ENCODE results near the gene UBXN7.
"Not testable (repeated sequence)": the region's sequence is repeated elsewhere in the genome, so short reads cannot be mapped to it uniquely, and the experiment has no call there.

UBXN7 gene, protein sequence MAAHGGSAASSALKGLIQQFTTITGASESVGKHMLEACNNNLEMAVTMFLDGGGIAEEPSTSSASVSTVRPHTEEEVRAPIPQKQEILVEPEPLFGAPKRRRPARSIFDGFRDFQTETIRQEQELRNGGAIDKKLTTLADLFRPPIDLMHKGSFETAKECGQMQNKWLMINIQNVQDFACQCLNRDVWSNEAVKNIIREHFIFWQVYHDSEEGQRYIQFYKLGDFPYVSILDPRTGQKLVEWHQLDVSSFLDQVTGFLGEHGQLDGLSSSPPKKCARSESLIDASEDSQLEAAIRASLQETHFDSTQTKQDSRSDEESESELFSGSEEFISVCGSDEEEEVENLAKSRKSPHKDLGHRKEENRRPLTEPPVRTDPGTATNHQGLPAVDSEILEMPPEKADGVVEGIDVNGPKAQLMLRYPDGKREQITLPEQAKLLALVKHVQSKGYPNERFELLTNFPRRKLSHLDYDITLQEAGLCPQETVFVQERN

DNA sequence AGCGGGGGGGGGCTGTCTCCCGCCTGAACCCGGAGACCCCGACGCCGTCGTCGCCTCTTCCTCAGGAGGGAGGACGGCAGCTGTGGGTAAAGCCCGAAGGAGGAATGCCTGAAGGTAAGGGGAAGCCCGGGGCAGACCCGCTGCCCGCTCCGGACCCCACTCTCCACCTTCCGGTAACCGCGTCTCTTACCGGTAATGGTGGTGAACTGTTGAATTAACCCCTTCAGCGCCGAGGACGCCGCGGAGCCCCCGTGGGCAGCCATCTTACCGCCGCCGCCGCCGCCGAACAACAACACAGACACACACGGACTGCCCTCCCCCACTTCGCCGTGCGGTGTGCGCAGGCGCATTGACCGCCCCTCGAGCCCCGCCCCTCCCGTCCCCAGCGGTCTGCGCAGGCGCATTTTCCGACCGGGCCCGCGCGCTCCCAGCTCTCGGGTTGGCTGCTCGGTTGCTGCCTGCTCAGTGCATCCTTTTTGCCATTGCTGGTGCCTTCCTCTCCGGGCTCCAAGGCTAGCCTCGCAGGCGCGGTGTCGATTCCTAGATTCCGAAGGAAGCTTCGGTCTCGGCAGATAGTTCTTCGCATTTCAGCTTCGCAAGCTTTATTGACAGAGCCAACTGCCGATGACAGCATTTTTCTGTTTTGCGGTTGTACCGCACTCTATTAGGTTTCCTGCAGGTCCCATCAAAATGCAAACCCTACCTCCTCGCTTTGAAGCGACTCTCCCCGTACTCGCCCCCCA, at the start of gene UBXN7:
Gene UBXN7 (minus strand): TSS at position 291 of the 743 bp plus-strand sequence. CDS start 28 bp downstream, at position 263.
- DNase-seq (ENCODE audit: low spot score) = peak; percentile 94

DNA sequence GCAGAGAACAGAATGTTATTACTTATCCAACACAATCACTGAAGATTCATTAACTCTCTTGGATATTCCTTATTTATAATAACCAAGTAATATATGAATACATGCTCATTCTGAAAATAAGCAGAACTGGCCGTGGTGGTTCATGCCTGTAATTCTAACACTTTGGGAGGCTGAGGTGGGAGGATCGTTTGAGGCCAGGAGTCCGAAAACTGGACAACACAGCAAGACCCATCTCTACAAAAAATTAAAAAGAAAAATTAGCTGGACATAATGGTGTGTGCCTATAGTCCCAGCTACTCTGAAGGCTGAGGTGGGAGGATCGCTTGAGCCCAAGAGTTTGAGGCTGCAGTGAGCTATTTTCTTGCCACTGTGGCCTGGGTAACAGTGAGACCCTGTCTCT, 45.5 kb upstream of the UBXN7 start:
- no peak for DNase-seq (ENCODE audit: low spot score)

DNA sequence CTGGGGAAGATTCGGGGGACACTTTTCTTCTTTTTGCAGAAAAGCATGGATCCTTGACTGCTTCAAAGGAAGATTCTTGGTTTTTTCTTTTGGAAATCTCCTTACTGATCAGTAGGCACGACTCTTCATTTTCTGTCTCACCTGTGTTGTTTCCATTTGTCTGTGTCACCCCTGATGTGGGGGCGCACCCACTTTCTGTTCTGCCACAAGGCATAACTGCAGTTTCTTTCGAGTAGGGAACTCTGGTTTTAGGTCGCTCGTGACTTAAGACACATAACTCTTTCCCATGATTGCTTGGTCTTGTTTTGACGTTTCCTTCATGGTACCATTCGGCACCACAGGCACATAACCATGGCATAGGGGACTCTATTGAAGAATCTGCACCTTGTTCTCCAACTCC, 40.1 kb upstream of the UBXN7 start:
- DNase-seq (ENCODE audit: low spot score) = no peak

DNA sequence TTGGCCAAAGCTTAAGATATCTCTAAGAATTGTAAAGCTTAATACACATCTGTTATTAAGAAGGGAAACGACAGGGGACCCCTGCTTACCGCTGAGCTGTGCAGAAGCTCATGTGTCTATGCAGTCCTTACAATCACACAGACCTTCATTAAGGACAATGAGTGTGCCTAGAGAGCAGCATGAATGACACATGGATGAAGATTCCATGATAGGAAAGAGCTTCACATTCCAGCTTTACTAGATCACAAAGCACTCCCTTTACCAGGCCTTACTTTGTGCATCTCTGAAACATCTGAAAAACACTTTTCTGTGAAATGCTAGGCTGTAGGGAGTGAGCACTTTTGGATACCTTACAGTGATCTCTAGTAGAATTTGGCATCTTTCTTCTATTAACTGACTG, 39.3 kb upstream of the UBXN7 start:
- no peak for DNase-seq (ENCODE audit: low spot score)

DNA sequence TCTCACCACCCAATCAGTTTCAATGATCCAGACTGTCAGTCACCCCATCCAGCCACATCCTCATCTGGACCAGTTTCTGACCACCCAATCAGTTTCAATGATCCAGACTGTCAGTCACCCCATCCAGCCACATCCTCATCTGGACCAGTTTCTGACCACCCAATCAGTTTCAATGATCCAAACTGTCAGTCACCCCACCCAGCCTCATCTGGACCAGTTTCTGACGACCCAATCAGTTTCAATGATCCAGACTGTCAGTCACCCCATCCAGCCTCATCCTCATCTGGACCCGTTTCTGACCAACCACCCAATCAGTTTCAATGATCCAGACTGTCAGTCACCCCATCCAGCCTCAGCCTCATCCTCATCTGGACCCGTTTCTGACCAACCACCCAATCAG, 38.0 kb upstream of the UBXN7 start:
- not testable (repeated sequence) for DNase-seq (ENCODE audit: low spot score)

DNA sequence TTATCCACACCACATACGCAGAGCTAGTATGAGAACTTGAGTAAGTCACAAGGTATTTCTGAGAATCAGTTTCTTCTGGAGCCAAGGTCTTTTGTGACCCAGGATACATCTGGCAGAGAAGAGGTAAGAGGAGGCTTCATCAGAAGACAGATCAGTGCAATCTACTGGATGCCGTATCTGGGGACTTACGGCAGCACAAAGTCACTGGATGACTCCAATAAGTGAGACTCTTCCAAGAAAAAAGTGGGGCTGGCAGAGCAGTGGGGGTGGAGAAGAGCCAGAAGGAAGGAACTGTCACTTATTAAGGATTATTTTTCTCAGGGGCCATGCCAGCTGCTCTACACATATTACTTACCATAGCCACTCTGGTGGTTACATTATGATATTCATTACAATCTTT, 31.6 kb upstream of the UBXN7 start:
- DNase-seq (ENCODE audit: low spot score) = no peak

DNA sequence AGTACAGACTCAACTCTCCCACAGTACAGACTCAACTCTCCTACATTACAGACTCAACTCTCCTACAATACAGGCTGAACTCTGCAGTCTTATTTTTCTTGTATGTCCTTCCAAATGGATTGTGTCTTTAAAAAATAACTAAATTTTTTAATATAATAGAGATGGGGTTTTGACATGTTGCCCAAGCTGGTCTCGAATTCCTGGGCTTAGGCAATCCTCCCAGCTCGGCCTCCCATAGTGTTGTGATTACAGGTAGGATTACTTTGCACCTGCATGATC, 31.2 kb upstream of the UBXN7 start:
- no peak for DNase-seq (ENCODE audit: low spot score)

DNA sequence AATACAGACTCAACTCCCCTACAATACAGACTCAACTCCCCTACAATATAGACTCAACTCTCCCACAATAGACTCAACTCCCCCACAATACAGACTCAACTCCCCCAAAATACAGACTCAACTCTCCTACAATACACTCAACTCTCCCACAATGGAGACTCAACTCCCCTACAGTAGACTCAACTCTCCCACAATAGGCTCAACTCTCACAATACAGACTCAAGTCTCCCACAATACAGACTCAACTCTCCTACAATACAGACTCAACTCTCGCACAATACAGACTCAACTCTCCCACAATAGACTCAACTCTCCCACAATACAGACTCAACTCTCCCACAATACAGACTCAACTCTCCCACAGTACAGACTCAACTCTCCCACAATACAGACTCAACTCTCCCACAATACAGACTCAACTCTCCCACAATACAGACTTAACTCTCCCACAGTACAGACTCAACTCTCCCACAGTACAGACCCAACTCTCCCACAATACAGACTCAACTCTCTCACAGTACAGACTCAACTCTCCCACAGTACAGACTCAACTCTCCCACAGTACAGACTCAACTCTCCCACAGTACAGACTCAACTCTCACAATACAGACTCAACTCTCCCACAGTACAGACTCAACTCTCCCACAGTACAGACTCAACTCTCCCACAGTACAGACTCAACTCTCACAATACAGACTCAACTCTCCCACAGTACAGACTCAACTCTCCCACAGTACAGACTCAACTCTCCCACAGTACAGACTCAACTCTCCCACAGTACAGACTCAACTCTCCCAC, 30.7 kb upstream of the UBXN7 start:
- DNase-seq (ENCODE audit: low spot score) = not testable (repeated sequence)

DNA sequence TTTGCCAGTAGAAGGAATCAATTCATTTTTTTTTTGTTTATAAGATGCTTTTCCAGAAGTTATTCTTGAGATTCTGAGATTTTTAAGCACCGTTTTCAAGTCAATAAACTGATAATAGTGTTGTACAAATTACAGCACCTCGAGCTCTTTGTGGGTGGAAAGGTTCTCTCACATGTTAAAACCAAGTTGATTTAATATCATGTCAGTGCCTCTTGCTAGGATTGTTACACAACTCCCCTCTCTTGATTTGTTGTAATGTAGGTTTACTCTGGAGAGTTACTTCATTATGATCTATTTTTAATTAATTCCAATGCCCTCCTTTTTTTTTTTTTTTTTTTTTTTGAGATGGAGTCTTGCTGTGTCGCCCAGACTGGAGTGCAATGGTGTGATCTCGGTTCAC, 25.8 kb upstream of the UBXN7 start:
- DNase-seq (ENCODE audit: low spot score) = no peak

DNA sequence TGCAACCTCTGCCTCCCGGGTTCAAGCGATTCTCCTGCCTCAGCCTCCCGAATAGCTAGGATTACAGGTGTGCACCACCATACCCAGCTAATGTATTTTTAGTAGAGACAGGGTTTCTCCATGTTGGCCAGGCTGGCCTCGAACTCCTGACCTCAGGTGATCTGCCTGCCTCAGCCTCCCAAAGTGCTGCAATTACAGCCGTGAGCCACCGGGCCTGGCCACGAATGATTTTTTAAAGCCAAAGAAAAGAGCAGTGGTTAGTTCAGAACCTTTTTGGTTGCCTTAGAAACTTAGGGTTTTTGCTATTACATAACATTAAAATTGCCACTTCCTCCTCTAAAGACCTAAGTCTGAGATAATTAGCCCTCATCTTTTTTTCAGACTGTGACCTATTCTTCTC, 25.2 kb upstream of the UBXN7 start:
- DNase-seq (ENCODE audit: low spot score) = not testable (repeated sequence)

DNA sequence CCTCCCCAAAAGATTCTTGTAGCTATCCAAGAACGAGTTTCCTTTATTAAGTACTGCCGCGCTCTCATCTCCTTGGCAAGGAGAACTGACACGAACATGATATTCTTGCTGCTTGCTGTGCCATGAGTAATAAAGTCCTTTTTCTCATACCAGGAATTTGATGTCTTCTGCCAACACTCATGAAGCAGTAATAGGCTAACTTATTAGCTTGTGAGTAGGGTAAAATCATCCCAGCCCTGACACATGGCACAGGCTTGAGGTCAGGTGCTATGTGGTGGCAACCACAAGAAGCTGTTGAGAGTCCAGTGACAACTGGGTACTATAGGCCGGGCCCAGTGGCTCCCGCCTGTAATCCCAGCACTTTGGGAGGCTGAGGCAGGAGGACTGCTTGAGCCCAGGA, 22.7 kb upstream of the UBXN7 start:
- no peak for DNase-seq (ENCODE audit: low spot score)

DNA sequence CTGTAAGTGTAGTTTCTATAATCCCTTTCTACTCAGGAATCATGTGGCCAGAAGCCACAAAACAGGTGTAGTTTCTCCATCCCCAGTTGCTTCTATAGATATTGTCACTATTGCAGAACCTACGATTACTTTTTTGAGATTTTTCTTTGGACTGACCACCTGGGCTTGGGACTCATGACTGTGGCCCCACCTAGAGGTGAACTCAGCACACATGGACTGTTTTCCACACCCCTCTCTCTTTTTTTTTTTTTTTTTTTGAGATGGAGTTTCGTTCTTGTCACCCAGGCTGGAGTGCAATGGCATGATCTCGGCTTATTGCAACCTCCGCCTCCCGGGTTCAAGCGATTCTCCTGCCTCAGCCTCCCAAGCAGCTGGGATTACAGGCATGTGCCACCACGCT, 13.2 kb upstream of the UBXN7 start:
- DNase-seq (ENCODE audit: low spot score) = not testable (repeated sequence)

DNA sequence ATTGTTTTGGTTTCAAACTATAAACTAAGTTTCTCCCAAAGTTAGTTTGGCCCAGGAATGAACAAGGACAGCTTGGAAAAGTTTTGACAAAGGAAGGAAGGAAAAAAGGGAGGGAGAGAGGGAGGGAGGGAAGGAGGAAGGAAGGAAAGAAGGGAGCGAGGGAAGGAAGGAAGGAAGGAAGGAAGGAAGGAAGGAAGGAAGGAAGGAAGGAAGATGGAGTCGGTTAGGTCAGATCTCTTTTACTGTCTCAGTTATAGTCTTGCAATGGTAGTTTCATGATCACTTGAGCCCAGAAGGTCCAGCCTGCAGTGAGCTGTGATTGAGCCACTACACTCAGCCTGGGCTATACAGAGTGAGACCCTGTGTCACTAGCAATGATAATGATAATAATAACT, 12.3 kb upstream of the UBXN7 start:
- no peak for DNase-seq (ENCODE audit: low spot score)

DNA sequence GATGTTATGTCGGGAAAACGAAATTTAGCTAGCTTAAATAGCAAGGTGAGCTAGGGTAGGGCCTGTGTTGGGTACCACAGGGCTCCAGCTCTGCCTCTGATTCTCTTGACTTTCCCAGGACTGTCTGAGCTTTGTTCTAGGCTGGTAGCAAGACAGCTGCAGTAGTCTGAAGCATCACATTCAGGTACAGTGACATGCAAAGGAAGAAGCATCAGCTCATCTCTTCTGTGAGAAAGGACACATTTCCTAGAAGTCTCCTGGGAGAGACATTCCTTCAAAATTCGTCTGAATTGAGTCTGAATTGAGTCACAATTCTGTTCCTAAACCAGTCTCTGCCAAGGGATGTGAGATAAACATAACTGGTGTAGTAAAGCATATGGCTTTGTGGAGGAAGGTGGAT, 8.5 kb upstream of the UBXN7 start:
- DNase-seq (ENCODE audit: low spot score) = no peak

DNA sequence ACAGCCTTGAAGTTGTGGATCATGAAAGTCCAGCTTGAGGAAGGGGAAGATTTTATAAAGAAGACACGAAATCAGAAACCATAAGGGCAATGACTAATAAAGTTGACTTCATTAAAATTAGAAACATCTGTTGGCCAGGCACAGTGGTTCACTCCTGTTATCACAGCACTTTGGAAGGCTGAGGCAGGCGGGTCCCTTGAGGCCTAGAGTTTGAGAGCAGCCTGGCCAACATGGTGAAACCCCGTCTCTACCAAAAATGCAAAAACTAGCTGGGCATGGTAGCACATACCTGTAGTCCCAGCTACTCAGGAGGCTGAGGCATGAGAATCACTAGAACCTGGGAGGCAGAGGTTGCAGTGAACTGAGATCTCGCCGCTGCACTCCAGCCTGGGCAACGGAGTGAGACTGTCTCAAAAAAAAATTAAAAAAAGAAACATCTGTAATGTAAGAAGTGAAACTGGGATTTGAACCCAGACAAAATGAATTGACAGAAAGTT, 7.9 kb upstream of the UBXN7 start:
- no peak for DNase-seq (ENCODE audit: low spot score)

DNA sequence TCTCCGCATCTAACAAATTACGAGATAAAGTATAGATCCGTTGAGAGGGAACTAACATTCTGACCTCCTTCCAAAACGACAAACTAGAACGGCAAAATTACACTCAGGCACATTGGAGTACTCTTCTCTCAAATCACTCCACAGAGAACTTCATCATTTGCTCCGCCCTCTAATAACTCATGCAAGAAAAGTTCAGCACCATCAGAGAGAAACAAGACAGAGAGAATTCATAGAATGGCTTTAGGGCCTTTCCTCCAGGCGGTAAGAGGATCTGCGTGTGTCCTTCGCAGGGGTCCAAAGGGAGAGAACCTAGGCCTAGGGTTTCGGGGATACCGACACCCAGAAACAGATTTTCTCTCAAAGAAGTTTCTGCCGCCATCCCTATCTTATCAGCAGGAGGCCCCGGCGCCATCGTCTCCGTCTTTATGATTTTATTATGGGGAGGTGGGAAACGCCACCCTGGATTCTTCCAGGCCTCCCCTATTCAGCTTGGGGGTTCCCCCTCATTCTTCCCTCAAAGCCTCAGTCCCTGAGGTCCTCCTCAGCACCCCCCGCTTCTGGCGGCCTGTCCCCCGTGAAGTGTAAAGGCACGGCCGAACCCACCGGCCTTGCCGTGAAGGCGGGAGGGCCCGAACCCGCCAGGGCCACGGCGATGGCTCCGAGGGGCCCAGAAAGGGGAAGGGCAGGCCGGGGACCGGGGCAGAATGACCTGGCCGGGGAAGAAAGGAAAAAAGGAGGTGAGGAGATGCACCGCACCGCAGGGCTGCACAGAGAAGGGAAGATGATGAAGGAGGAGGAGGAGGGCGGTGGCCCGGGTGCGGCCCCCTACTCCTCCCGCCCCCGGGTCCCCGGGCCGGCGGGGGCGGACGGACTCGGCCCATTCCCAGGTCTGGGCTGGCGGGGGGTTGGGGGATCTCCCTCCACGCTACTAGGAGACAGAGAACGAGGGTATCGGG, 768 bp downstream of the UBXN7 start:
- peak; percentile 48 for DNase-seq (ENCODE audit: low spot score)

DNA sequence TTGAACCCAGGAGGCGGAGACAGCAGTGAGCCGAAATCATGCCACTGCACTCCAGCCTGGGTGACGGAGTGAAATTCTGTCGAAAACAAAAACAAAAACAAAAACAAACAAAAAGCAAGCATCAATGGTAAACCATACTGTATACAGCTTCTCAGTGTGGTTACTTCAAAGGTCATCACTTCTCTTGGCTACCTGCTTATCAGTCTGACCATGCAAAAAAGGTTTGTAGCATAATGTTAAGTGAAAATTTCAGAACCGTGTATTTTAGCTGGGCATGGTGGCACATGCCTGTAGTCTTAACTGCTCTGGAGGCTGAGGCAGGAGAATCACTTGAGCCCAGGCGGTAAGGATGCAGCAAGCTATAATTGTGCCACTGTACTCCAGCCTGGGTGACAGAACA, 4.2 kb downstream of the UBXN7 start:
- DNase-seq (ENCODE audit: low spot score) = no peak

DNA sequence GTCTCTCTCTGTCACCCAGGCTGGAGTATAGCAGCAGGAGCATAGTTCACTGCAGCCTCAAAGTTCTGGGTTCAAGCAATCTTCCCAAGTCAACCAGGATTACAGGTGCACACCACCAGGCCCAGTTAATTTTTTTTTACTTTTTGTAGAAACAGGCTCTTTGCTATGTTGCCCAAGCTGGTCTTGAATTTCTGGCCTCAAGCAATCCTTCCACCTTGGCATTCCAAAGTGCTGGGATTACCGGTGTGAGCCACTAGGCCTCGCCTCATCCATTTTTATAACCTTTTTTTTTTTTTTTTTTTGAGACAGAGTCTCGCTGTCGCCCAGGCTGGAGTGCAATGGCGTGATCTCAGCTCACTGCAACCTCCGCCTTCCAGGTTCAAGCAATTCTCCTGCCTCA, 7.8 kb downstream of the UBXN7 start:
- DNase-seq (ENCODE audit: low spot score) = not testable (repeated sequence)

DNA sequence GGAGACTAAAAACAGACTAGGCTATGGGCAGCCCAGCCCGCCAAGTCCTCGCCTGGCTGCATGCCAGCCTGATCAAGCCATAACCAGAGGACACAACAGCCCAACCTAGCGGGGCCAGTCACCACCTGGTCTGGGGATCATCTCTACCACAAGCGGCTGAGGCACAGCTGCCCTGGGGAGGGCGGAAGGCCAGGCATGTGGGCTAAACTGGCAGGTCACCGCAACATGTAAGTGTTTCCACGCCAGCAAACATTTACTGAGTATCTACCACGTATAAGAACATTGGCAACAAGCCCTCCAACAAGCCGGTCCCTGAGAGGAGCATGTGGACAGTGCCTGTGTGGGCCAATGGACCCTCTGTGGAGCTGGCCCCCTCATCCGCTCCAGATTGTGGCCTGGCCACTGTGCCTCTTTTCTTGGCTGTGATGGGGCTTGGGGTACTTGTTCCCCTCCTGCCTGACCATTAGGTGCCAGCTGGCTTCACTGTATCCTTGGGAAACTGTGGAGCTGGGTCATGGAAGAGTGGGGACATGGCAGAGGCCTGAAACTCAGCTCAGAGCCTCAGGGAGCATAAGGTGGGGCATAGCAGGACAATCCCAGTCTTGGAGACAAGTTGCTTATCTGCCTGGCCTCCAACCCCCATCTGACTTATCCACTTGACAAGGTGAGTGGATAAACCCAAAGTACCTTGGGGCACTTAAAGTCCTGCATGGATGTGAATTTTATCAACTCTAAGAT, 9.0 kb downstream of the UBXN7 start:
- DNase-seq (ENCODE audit: low spot score) = peak; percentile 35

DNA sequence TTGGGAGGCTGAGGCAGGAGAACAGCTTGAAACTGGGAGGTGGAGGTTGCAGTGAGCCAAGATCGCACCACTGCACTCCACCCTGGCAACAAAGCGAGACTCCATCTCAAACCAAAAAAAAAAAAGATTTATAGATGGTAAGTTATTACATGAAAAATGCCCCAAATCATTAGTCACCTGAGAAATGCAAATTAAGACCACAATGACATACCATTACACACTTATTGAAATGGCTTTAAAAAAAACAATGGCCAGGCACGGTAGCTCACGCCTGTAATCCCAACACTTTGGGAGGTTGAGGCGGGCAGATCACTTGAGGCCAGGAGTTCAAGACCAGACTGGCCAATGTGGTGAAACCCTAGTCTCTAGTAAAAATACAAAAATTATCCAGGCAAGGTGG, 10.6 kb downstream of the UBXN7 start:
- not testable (repeated sequence) for DNase-seq (ENCODE audit: low spot score)

DNA sequence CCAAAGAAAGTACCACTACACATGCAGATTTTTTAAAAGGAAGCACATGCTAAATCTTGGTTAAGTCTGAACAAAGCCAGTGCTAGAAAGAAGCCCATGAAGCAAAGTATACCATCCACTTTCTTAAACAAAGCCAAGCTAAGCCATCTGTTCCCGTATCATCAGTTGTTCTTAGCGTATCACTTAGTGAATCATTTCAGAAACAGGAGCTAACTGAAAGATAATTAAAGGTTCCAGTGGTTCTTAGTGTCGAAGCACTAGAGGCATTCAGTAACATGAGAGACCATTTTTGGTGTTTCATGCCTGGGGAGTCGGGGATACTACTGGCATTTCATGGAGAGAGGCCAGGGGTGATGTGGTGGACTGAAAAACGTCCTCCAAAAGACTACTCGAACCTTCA, 12.8 kb downstream of the UBXN7 start:
- DNase-seq (ENCODE audit: low spot score) = no peak

Measured in globus pallidus (tissue), 1 donor.